GM21737 (cell line): ENCODE results near the gene AFAP1L1.

ENCODE experiments used
- ATAC-seq: cut with Tn5 transposase; IDR thresholded peaks from one replicate; pipeline ENCODE4 v1.9.1; 2021; ENCODE audit warnings: mild to moderate bottlenecking, moderate library complexity; ENCODE audit not compliant: unreplicated experiment

Gene AFAP1L1

DNA sequence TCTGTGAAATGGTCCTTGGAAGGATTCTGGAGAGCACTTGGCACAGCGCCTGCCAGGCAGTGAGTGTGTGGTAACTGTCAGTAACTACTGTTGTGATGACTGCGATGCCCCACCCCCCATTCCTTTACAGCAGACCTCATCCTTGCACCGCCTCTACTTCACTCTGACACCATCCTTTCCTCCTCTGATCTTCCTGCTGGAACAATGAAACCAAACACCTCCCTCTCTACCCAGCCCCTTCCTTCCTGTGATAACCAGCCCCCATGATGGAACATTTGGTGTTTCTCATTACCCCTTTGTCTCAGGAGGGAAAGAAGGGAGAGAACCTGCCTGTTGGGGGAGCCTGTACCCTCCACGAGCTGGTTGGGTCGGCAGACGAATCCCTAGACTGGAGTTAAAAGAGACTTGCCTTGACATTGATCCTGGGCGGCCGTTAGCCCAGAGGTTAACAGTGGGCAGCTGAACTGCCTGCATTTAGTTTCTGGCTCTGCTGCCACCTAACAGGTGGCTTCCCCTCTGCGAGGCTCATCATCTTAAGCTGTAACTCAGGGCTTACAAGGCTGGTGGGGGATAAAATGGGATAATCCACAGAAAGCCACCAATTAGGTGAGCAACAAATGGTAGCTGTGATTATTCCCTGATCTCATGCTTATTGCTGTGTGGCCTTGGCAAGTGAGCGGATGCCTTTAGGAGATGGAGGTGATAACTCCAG is 39.4 kb downstream of the AFAP1L1 start:
- ATAC-seq = no peak

DNA sequence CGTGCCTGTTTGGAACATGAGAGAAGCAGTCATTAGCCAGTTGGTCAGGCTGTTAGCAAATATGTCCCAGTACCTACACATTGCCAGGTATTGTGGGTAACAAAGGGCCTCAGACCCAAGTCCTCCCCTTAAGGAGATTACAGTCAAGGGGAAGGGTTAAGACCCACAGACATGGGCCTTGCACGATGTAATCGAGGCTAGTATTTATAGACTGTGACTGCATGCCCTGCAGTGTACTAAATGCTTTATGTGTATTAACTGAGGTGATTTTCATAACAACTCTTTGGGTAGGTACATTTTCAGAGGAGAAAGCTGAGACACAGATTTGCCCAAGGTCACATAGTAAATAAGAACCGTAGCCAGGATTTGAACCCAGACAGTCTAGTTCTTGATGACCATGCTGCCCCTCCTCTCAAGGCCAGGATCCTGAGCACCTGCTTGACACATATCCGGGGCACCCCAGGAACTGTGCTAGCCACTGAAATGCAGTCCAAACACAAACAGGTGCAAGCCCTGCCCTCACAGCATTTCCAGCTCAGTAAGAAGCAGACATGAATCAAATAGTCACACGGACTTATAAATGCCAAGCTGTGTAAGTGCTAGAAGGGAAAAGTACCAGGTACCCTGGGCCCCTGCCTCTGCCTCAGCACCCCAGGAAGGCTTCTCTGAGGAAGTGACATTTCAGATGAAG is 41.6 kb downstream of the AFAP1L1 start:
- no peak for ATAC-seq

DNA sequence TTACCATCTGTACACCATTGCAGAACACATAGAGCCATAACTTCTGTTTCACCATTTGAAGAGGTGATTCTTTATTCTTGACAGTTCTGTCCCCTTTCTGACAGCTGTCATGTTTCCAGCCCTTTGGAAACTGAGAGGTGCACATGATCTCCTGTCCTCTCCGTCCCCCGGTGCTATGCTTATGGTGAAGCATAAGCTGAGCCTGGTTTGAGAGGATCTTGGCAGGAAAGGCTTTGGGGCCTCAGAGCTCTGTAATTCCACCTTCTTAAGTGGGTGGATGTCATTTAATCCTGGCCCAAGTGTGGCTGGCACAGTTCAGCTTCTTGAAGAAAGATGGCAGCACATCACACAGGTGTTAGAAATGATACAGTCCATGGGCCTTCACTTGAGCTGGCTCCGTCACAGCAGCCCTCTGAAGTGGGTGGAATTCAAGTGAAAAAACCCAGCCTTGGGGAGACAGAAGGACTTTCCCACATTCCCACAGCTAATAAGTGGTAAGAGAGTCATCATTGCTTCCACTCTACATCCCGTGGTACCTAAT is 43.0 kb downstream of the AFAP1L1 start:
- ATAC-seq = no peak

DNA sequence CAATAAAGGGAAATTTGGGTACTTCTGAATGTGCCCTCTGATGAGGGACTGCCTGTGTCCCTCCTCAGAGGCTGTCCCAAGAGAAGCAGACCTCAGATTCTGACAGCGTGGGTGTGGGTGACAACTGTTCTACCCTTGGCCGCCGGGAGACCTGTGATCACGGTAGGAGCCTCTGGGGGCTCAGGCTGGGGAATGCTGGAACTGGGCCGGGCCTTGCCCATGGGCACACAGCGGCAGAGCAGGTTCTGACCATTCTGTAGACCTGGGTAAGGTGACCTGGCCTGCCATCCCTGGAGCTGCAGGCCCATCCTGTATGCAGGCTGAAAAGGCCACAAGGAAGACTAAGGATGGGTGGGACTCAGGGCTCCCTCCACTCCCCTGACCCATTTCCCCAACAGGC is 44.1 kb downstream of the AFAP1L1 start:
- no peak for ATAC-seq

DNA sequence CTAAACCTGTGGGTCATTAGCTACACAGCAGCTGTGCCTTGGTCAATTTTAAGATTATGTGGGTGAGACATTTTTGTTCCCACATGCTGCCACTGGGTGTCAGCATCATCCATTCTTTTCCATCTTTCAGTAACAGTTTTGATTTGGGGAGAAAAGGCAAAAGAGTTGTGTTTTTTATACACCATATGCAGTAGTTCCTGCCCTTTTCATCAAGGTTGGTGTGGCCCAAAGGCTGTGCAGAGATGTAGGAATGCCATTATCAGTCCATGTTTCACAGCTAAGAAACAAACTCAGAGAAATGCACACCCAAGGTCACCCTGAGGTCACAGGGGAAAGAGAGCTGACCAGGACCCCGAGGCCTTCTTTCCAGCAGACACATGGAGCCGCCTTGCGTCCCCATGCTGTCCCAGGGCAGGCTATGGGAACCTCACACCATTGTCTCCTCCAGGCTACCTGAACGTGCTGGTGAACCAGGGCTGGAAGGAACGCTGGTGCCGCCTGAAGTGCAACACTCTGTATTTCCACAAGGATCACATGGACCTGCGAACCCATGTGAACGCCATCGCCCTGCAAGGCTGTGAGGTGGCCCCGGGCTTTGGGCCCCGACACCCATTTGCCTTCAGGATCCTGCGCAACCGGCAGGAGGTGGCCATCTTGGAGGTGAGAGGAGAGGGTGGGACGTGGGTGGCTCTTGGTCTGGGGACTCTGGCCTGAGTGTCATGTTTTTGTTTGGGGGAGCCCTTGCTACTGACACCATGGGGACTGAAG is 45.8 kb downstream of the AFAP1L1 start:
- no peak for ATAC-seq

DNA sequence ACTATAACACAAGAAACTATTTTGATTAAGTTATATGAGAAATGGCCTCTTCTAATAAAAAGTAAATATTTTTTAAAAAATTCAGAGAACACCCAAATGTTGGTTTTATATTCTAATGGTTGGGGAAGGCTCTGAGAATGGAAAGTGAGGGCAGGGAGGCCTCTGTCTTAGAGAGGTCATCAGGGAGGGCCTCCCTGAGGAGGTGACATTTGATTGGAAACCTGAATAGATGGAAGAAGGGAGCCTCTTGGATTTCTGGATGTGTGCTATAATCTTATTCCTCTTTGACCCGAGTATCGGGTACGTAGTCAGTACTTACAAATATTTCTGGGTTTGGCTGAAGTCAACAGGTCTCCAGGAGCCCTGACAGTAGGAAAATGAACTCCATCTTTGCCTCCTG is 47.5 kb downstream of the AFAP1L1 start:
- no peak for ATAC-seq

DNA sequence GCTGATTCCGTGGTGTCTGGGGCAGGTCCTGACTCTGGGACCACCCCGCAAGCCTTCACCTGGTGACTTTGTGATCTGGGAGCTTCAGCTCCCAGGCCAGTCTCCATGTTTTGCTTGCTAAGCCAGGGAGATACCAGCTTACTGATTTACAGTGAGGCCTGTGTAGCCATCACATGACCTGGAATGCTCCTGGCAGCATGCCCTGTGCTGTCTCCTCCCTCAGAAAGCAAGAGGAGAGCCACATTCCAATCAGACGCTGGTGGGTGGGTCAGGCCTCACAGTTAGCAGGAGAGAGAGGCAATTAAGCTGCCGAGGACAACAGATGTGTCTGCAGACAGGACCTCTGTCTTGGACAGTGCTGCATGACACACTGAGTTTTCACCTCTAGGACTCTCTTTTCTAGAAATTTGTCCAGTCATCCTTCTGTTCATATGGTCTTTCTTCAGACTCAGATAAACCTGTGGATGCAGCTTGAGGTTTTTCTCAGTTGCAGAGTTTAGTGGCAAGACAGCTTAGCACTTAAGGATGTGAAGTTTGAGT is 49.2 kb downstream of the AFAP1L1 start:
- no peak for ATAC-seq

DNA sequence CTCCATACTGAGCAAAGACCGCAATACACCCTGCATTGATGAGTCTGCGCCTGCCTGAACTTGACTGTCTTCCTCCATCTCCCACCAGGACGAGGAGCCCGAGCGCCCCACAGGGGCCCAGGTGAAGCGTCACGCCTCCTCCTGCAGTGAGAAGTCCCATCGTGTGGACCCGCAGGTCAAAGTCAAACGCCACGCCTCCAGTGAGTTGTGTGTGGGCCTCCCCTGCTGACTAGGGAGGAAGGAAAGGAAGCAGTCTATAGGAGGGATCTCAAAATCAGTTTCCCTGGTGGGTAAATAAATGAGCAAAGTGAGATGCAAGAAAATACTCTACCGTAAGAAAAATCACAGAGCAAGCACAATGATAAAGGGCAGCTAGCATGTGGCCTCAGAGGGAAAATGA is 50.9 kb downstream of the AFAP1L1 start:
- ATAC-seq = no peak

DNA sequence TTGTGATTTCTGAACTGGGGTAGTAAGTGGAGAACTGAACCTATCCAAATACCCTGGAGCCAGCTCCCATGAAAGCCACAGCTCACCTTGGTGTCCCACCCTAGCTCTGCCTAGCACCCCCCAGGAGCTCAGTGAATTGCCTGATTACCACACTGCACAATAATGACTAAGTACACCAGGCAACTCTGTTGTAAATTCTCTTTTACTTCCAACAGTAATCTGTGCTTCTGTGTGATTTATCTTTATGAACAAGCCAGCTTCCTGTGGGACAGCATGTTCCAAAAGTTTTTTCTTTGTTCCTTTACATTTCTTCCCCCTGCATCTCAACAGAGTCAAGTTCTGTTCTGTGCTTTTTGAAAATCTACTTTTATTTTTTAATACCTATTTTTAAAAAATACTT is 51.6 kb downstream of the AFAP1L1 start:
- no peak for ATAC-seq

DNA sequence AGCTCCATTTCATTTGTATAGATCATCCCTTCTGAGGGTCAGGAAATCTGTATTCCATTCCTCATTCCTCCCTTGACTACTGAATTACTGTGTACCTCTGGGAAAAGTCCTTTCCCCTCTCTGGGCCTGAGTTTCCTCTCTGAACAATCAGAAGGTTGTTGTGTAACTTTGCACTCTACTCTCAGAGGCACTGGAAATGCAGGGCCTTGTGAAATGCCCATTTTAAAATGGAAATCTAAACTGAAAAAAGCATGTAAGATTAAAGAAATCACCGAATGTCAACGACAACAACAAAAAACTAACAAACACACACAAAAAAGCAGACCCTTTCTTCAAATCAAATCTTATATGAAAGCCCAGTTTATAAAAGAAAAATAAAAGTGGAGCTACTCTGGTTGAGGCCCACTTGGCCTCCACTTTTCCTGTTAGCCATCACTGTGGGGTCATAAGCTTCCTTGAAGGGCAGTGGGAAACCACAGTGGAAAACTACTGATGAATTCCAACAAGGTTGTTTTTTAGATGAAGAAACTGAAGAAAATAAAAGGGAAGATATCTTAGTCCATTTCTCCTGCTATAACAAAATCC is 52.1 kb downstream of the AFAP1L1 start:
- no peak for ATAC-seq

DNA sequence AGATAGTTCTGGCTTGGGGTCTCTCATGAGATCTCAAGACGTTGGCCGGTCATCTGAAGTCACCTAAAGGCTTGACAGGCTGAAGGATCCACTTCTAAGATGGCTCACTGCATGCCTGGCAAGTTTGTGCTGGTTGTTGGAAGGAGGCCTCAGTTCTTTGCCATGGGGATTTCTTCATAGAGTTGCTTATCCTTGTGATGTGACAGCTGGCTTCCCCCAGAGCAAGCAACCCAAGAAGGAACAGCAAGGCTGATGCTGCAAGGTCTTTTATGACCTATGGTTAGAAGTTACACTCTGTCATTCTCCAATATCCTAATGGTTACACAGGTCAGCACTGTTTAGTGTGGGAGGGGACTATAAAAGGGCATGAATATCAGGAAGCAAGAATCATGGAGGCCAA is 53.0 kb downstream of the AFAP1L1 start:
- ATAC-seq = no peak

DNA sequence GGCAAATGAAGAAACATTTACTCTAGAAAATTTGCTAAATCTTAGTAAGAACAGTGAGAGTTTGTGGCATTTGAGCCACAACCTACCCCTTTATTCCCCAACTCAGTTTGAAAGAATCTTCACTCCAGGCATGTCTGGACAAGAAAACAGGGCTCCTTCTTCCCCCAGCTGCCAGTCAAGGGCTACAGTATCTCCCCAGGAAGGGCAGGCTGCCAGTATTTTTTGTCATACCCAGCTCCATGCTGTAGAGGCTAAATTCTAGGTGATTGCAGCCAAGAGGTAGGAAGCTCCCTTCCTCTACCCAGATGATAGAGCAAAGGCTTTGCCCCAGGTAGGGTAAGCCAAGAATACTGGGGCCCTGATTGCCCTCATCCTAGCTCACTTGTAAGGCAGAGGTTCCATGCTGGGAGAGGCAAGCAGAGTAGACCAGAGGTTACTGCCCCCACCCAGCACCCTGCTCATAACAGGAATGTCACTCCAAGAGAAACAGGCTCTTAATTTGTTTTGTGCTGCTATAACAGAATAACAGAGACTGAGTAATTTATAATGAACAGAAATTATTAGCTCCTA is 53.6 kb downstream of the AFAP1L1 start:
- no peak for ATAC-seq

DNA sequence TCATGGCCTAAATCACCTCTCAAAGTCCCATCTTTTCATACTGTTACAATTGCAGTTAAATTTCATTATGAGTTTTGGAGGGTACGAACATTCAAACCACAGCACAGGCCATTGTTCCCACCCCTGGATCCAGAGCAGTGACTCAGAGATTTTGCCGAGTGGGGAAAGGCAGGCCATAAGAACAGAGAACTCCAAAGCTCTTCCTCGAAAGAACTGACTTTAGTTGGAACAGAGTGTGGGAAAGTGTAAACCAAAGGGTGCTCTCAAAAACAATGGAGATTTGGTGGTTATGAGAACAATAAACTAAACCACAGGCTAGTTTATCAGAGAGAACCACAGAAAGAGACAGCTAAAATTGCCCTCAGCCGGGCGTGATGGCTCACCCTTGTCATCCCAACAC is 54.2 kb downstream of the AFAP1L1 start:
- no peak for ATAC-seq

DNA sequence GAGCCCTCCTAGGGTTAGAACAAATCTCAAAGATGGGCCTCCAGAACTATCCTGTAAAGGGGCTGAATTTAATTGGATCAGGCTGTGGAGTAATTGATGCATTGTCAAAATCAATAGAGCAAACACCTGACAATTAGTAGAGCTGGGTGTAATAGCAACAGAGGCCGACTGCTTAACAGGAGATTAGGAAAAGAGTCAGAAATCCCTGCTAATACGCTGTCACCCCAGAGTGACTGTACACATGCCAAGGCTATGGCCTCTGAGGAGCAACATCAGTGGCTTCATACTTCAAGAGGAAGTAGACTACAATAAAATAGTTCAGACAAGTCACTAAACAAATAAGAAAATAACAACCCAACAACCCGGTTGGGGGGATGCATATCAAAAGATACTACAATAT is 55.0 kb downstream of the AFAP1L1 start:
- ATAC-seq = no peak

DNA sequence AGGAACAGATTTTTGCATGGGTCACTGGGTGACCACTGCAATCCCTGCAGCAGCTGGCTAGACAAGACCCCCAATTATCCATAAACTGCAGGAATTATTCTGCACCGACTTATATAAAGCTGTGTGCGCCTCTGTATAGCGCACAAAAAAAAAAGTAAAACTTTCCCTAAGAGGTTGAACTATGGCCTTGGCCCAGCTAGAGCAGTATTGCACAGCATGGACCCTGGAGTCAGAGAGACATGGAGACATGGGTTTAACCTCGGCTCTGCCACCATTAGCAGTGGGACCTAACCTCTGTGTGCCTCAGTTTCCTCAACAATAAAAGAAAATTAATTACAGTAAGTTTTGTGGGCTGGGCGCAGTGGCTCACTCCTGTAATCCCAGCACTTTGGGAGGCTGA is 56.5 kb downstream of the AFAP1L1 start:
- no peak for ATAC-seq

DNA sequence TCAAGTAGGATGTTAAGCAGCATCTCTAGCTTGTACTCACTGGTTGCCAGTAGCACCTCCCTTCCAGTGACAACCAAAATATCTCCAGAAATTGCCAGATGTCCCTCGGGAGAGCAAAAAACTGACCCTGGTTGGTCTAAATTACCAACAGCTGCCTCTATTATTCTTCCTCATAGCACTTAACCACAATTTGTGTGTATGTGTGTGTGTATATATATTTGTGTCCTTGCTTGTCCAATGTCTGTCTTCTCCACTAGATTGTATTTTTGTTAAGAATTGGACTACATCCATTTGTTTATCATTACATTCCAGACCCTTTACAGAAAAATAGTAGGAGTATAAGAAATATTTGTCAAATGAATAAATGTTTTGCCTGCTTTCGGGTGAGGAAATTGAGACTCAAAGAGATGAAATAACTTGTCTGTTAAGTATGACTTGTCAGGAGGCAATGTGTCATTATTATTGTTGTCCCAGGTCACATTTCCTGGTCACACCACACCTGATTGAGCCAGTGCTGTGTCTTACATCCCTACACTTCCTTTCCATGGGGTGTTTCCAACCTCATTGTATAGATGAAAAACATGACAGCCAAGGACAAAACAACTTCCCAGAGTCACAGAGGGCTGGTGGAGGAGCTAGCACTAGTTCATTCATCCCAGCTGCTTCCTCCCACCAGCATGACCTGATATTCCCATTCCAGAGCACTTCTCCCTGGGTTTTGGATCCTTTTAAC is 62.2 kb downstream of the AFAP1L1 start:
- ATAC-seq = no peak

DNA sequence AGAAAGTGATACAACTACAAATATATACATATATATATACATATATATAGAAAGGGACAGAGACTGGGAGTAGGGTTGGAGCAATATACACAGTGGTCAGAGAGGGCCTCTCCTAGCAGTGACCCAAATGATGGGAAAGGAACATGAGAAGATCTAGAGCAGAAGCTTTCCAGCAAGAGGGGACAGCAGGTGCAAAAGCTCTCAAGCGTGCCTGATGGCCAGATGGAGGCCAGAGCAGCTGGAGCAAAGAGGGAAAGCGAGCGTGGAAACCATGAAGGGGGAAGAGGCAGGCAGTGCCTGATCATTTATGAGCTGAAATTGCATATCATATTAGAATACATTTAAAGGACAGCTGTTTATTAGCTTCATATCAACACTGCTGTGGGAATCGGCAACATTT is 66.1 kb downstream of the AFAP1L1 start:
- ATAC-seq = no peak

DNA sequence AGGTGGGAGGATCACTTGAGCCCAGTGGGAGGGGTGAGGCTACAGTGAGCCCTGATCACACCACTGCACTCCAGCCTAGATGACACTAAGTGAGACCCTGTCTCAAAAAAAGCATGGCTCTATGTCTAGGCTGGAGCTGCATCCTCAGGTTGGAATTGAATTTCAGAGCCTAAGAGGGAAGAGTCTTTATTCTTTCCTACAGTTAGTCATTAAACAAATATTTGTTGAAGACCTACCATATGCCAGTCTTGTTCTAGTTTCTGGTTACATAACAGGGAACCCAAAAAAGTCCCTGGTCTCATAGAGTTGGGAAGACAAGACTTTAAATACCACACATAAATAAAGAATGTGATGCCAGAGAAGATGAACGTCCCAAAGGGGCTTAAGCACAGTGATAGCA is 66.7 kb downstream of the AFAP1L1 start:
- ATAC-seq = no peak

DNA sequence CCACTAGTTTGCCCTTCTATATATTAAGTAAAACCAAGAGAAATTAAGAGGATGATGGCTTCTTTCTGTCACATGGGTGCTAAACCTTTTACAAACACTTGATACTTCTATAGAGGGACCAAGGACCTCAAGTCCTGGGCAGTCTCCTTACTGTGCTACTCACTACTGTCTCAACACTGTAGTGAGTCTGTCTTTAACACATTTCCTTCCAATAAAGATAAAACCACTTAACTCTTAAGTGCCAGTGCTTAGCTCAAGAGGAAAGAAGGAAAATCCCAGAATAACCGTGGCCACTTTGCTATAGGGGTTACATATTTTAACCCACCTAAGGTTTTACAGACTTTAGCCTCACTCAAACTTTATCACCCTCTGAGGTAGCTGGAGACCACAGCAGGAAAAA is 69.3 kb downstream of the AFAP1L1 start:
- ATAC-seq = no peak

DNA sequence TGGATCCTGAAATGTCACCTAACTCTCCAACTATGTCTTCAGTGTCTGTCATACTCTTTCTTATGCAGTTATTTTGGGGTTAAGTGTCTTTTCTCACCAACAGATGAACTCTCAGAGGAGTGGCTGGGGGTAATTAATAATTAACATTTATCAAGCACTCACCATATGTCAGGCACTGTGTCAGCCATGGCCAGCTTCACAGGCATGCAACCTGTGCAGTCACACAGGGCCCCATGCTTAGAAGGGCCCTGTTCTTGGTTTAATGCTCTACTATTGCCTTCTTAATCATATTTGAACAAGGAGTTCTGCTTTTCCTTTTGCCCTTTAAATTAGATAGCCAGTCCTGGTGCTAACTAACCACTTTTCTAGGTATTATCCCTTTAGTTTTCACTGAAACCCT is 70.2 kb downstream of the AFAP1L1 start:
- ATAC-seq = no peak
